ENCODE data around the gene AGPAT4. TPM values are rescaled to one million over a fixed set of nuclear protein-coding genes. Genes with fewer than 3 reads are reported as not detected.

AGPAT4 gene
- total and polyA plus RNA-seq, 2 of the 4 experiments (the other 2 are of a cell fraction): 3.6 to 3.8 TPM

DNA sequence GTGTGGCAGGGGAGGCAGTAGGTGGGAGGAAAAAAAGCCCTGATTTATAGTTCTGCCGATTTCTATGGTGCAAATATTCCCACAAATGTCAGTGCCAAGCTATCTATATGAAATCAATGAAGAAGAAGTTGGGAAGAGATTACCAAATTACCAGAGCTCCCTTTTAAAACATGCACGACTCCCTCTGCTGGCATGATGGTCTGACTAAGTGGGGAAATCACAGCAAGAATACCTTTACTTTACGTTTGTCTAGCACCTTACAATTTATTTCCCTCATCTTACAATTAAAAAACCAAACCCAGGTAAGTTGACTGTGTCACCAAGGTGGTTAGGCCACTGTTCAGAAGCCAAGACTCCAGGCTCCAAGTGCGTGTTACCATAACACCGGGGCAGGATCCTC, 55.6 kb downstream of the AGPAT4 start:
- no peak overlapping the region for H3K4me2 ChIP-seq (ENCODE audit: low read depth, low read length)
- H3K4me3 ChIP-seq (ENCODE audit: insufficient read depth, low read depth, low read length): no peak overlapping the region
- no peaks in the 10 kb centered on the region for H3K9me3 ChIP-seq (ENCODE audit: control insufficient read depth, insufficient read depth, low read length)
- H3K27me3 ChIP-seq (ENCODE audit: control insufficient read depth, insufficient read depth, low read length): no peaks in the 10 kb centered on the region
- H2AFZ ChIP-seq (replicated peaks; ENCODE audit: low read length, poor library complexity): no peak overlapping the region
- dilution Hi-C loops (cut with HindIII; ENCODE audit: low sequenced_read_pairs, unreplicated experiment): no loop called here
- H2AK5ac ChIP-seq (ENCODE audit: low read depth, low read length): no peak overlapping the region
- H3K9ac ChIP-seq (ENCODE audit: low read depth, low read length): no peak overlapping the region
- H2BK15ac ChIP-seq (ENCODE audit: low read depth, low read length): no peak overlapping the region
- no peak overlapping the region for H4K91ac ChIP-seq (ENCODE audit: insufficient read depth, low read depth, low read length)
- H2BK5ac ChIP-seq (ENCODE audit: low read depth, low read length, poor library complexity, severe bottlenecking): no peak overlapping the region
- no peak overlapping the region for H3K23ac ChIP-seq (ENCODE audit: low read depth, low read length)
- POLR2A ChIA-PET (ENCODE audit: unreplicated experiment): no interaction called here
- no peak overlapping the region for H3K27ac ChIP-seq (ENCODE audit: insufficient read depth, low read length)
- no peak overlapping the region for H2BK20ac ChIP-seq (ENCODE audit: low read depth, low read length)
- H3K14ac ChIP-seq (replicated peaks; ENCODE audit: low read depth, low read length): no peak overlapping the region
- H3K36me3 ChIP-seq (ENCODE audit: control insufficient read depth, insufficient read depth, low read length): peaks cover 1% of the 10 kb centered on the region
- DNase-seq (no peak), ATAC-seq (ENCODE audit: low read depth) (no peak)
- no peaks in the 10 kb centered on the region for H4K20me1 ChIP-seq (ENCODE audit: insufficient read depth, low read length)
- peaks cover 0 to 12% of the 10 kb centered on the region in 2 experiments; a peak in 3 of 4 replicates for H3K79me1 ChIP-seq (ENCODE audit: low read depth in 1 of 2, low read length in 2 of 2)
- intact Hi-C loops (cut with micrococcal nuclease): no loop called here
- no CpG with 5 or more reads among the region's 5 CpGs for WGBS, 2 experiments (ENCODE audit: extremely low coverage in 2 of 2, insufficient read length in 1 of 2)
- H2AK9ac ChIP-seq (replicated peaks; ENCODE audit: low read depth, low read length, poor library complexity): no peak overlapping the region
- H3K4ac ChIP-seq (ENCODE audit: low read depth, low read length): no peak overlapping the region
- no peak overlapping the region for H4K5ac ChIP-seq (ENCODE audit: low read depth, low read length)
- H3K4me1 ChIP-seq (ENCODE audit: control insufficient read depth, insufficient read depth, low read length): peaks cover 6% of the 10 kb centered on the region
- TF ChIP-seq SMC3 (IDR thresholded peaks at IDR 0.05; ENCODE audit: low read depth, low read length): peak; percentile 13; the same call in 1 of the 2 replicates
- no peak for TF ChIP-seq MAFK (IDR thresholded peaks at IDR 0.05; ENCODE audit: low read depth, low read length)
- H3K9me1 ChIP-seq (ENCODE audit: insufficient read depth, low read length): peaks cover 16% of the 10 kb centered on the region; the same call in 1 of the 2 replicates
- no peak overlapping the region for H2BK120ac ChIP-seq (ENCODE audit: low read depth, low read length)
- no peak overlapping the region for H3K56ac ChIP-seq (ENCODE audit: extremely low read depth, insufficient read depth, low read length)
- in situ Hi-C loops (cut with MboI; ENCODE audit: low sequenced_read_pairs): no loop called here
- H4K8ac ChIP-seq (ENCODE audit: low read depth in 2 of 2, low read length in 2 of 2): no peak overlapping the region
- H3K18ac ChIP-seq (ENCODE audit: low read depth, low read length): no peak overlapping the region
- no TSS peak for BruUV-seq (replicated peaks)
- CTCF ChIA-PET: interaction anchor here (0.6 to 0.8 kb wide), 3 partner anchors 11 to 201 kb away, joined by 3 to 4 read pairs (median 3); no protein-coding TSS in a partner anchor
